HepG2 (cell line): ENCODE measurements around the gene CLIC4. TPM values are rescaled to one million over a fixed set of nuclear protein-coding genes. Genes with fewer than 3 reads are reported as not detected.

Experiments
- ATAD3A ChIP-seq: sonication (generic); formaldehyde crosslinking; IDR thresholded peaks from 2 replicates; pipeline ENCODE4 v1.4.0; 2020; ENCODE audit warnings: missing genetic modification reagents
- BHLHE40 ChIP-seq: IDR thresholded peaks from 2 replicates; pipeline ENCODE4 v1.6.1; 2011; ENCODE audit warnings: low read length, improper control_type of control experiment
- CERS6 ChIP-seq: sonication (generic); formaldehyde crosslinking; IDR thresholded peaks from 2 replicates; pipeline ENCODE4 v1.5.0; 2020; ENCODE audit warnings: missing genetic modification reagents
- CREB1 ChIP-seq, 2 experiments: fragments of 450-650 bp in 1 of 2; IDR thresholded peaks; 2 replicates each; pipeline ENCODE4 v1.6.1; 2016 to 2017; ENCODE audit warnings: control low read depth in 1 of 2, mild to moderate bottlenecking in 1 of 2, missing compliant biosample characterization in 1 of 2, missing genetic modification characterization in 1 of 2
- CREBL2 ChIP-seq: sonication (generic); formaldehyde crosslinking; IDR thresholded peaks from 2 replicates; pipeline ENCODE4 v1.8.1; 2023; ENCODE audit warnings: missing genetic modification reagents, mild to moderate bottlenecking, borderline replicate concordance
- FOXA3 ChIP-seq: IDR thresholded peaks from 2 replicates; pipeline ENCODE4 v1.6.1; 2016; ENCODE audit warnings: missing genetic modification reagents, missing compliant biosample characterization
- GABPB1 ChIP-seq: IDR thresholded peaks from 2 replicates; pipeline ENCODE4 v1.6.1; 2016; ENCODE audit warnings: mild to moderate bottlenecking, missing genetic modification reagents, moderate library complexity, missing compliant biosample characterization
- JUNB ChIP-seq: sonication (generic); formaldehyde crosslinking; IDR thresholded peaks from 2 replicates; pipeline ENCODE4 v1.8.0; 2022; ENCODE audit warnings: missing genetic modification reagents, mild to moderate bottlenecking, borderline replicate concordance
- KAT8 ChIP-seq: IDR thresholded peaks from 2 replicates; pipeline ENCODE4 v1.6.1; 2016; ENCODE audit warnings: missing genetic modification reagents, missing compliant biosample characterization
- KDM5A ChIP-seq: fragments of 200-600 bp; sonication (generic); IDR thresholded peaks from 2 replicates; pipeline ENCODE4 v1.7.0; 2018; ENCODE audit warnings: antibody characterized with exemption, mild to moderate bottlenecking, low read length, borderline replicate concordance
- MYC ChIP-seq: sonication (generic); formaldehyde crosslinking; IDR thresholded peaks from 2 replicates; pipeline ENCODE4 v1.9.0; 2021; ENCODE audit warnings: missing genetic modification reagents, borderline replicate concordance
- MZF1 ChIP-seq: sonication (generic); formaldehyde crosslinking; IDR thresholded peaks from 2 replicates; pipeline ENCODE4 v1.8.1; 2023; ENCODE audit warnings: mild to moderate bottlenecking, missing genetic modification reagents, borderline replicate concordance
- NFE2L1 ChIP-seq: sonication (generic); formaldehyde crosslinking; IDR thresholded peaks from 2 replicates; pipeline ENCODE4 v1.4.0; 2020; ENCODE audit warnings: missing genetic modification reagents, mild to moderate bottlenecking, borderline replicate concordance
- NKX3-1 ChIP-seq: sonication (generic); formaldehyde crosslinking; IDR thresholded peaks from 2 replicates; pipeline ENCODE4 v1.5.0; 2020; ENCODE audit warnings: missing genetic modification reagents
- PAWR ChIP-seq: sonication (generic); formaldehyde crosslinking; IDR thresholded peaks from 2 replicates; pipeline ENCODE4 v1.4.0; 2020; ENCODE audit warnings: missing genetic modification reagents, mild to moderate bottlenecking, borderline replicate concordance
- RAD51 ChIP-seq: fragments of 450-650 bp; IDR thresholded peaks from 2 replicates; pipeline ENCODE4 v1.6.1; 2016; ENCODE audit warnings: borderline replicate concordance
- SMC3 ChIP-seq: IDR thresholded peaks from 2 replicates; pipeline ENCODE4 v1.6.1; 2011; ENCODE audit warnings: low read length, improper control_type of control experiment
- TEAD3 ChIP-seq: optimal IDR thresholded peaks from 2 replicates; pipeline ENCODE3; 2016; ENCODE audit warnings: borderline replicate concordance
- ZFAT ChIP-seq: sonication (generic); formaldehyde crosslinking; conservative IDR thresholded peaks from 2 replicates; pipeline ENCODE4 v1.8.1; 2023; ENCODE audit warnings: missing genetic modification reagents, inconsistent platforms
- ZNF326 ChIP-seq: sonication (generic); formaldehyde crosslinking; IDR thresholded peaks from 2 replicates; pipeline ENCODE4 v1.4.0; 2020; ENCODE audit warnings: missing genetic modification reagents, borderline replicate concordance
- ZNF343 ChIP-seq: sonication (generic); formaldehyde crosslinking; IDR thresholded peaks from 2 replicates; pipeline ENCODE4 v1.4.0; 2020; ENCODE audit warnings: mild to moderate bottlenecking, missing genetic modification reagents
- ZNF451 ChIP-seq: sonication (generic); formaldehyde crosslinking; IDR thresholded peaks from 2 replicates; pipeline ENCODE4 v1.5.0; 2020; ENCODE audit warnings: mild to moderate bottlenecking, missing genetic modification reagents
- ZNF549 ChIP-seq: sonication (generic); formaldehyde crosslinking; IDR thresholded peaks from 2 replicates; pipeline ENCODE4 v1.5.0; 2020; ENCODE audit warnings: missing genetic modification reagents
- ZNF550 ChIP-seq: sonication (generic); formaldehyde crosslinking; IDR thresholded peaks from 2 replicates; pipeline ENCODE4 v1.4.0; 2020; ENCODE audit warnings: mild to moderate bottlenecking, missing genetic modification reagents, borderline replicate concordance
- ZNF577 ChIP-seq: sonication (generic); formaldehyde crosslinking; IDR thresholded peaks from 2 replicates; pipeline ENCODE4 v1.4.0; 2020; ENCODE audit warnings: mild to moderate bottlenecking, low read depth, missing genetic modification reagents, borderline replicate concordance
- ZNF678 ChIP-seq: sonication (generic); formaldehyde crosslinking; IDR thresholded peaks from 2 replicates; pipeline ENCODE4 v1.4.0; 2020; ENCODE audit warnings: mild to moderate bottlenecking, missing genetic modification reagents
- ZNF772 ChIP-seq: sonication (generic); formaldehyde crosslinking; IDR thresholded peaks from 2 replicates; pipeline ENCODE4 v1.5.0; 2020; ENCODE audit warnings: mild to moderate bottlenecking, missing genetic modification reagents
- ZNF788 ChIP-seq: sonication (generic); formaldehyde crosslinking; IDR thresholded peaks from 2 replicates; pipeline ENCODE4 v1.5.0; 2020; ENCODE audit warnings: mild to moderate bottlenecking, missing genetic modification reagents, borderline replicate concordance
- ZSCAN31 ChIP-seq: sonication (generic); formaldehyde crosslinking; IDR thresholded peaks from 2 replicates; pipeline ENCODE4 v1.5.0; 2020; ENCODE audit warnings: low read depth, mild to moderate bottlenecking, missing genetic modification reagents
- polyA plus RNA-seq, 8 experiments: library from polyadenylated mRNA; depleted of rRNA in 3 of 8; stranded (reverse) in 7 of 8; unstranded in 1 of 8; fragments of >200 nt; fragmentation: Illumina TruSeq in 4 of 8; extraction: Trizol in 4 of 8; gene quantifications; 2 replicates each; pipeline versions ENCODE4 v1.2.1 to v1.2.3, GENCODE V29; 2011 to 2016; ENCODE audit warnings: low read depth in 4 of 8, missing spikeins in 1 of 8, mixed read lengths in 1 of 8; ENCODE audit not compliant: insufficient read depth in 1 of 8
- total RNA-seq, 5 experiments: library from RNA; depleted of rRNA; stranded (reverse); fragments of >200 nt; fragmentation: Illumina TruSeq; extraction: Trizol; gene quantifications; 2 replicates each; pipeline ENCODE4 v1.2.3, GENCODE V29; 2016; ENCODE audit warnings: low read depth in 1 of 5
- TF ChIP-seq, protein P1 (sequence below): sonication (generic); formaldehyde crosslinking; IDR thresholded peaks from 2 replicates; pipeline ENCODE4 v1.5.0; 2020; ENCODE audit warnings: missing genetic modification reagents

CLIC4 gene
- total and polyA plus RNA-seq, 2 of the 13 experiments (the other 11 are each of a cell fraction or from before 2014, with no cell fraction given): 23.3 to 77.4 TPM

- no peak for TF ChIP-seq CREB1 (IDR thresholded peaks at IDR 0.05)
- peak; percentile 75 for TF ChIP-seq CREB1 (CRISPR knock-in tag; IDR thresholded peaks at IDR 0.05)
- peak; percentile 64 for TF ChIP-seq ZSCAN31 (CRISPR knock-in tag)
- no peak for TF ChIP-seq ZNF550
- no peak for TF ChIP-seq ZNF678 (CRISPR knock-in tag)
- no peak for TF ChIP-seq CERS6
- no peak for TF ChIP-seq RAD51
- TF ChIP-seq ZNF577: no peak
- TF ChIP-seq NFE2L1 (CRISPR knock-in tag): no peak
- no peak for TF ChIP-seq ZNF326
- no peak for TF ChIP-seq BHLHE40
- TF ChIP-seq ZNF788 (CRISPR knock-in tag): peak; percentile 82; the same call in 1 of the 2 replicates
- no peak for TF ChIP-seq KDM5A
- TF ChIP-seq MZF1 (CRISPR knock-in tag): no peak
- no peak for TF ChIP-seq PAWR (CRISPR knock-in tag)
- TF ChIP-seq ZNF451 (CRISPR knock-in tag): no peak
- no peak for TF ChIP-seq MYC (CRISPR knock-in tag)
- TF ChIP-seq ZNF549 (CRISPR knock-in tag): no peak
- no peak for TF ChIP-seq GABPB1
- TF ChIP-seq FOXA3 (CRISPR knock-in tag): peak; percentile 62
- no peak for TF ChIP-seq NKX3-1 (CRISPR knock-in tag)
- TF ChIP-seq TEAD3: peak; percentile 11
- TF ChIP-seq CREBL2 (CRISPR knock-in tag): no peak
- TF ChIP-seq KAT8 (CRISPR knock-in tag): peak; percentile 69; the same call in 1 of the 2 replicates
- no peak for TF ChIP-seq ZFAT (CRISPR knock-in tag)
- TF ChIP-seq JUNB (CRISPR knock-in tag): no peak
- TF ChIP-seq ZNF772 (CRISPR knock-in tag): peak; percentile 85
- 0 out of 2 replicates have a peak, but pooled peaks have one; percentile 67 for TF ChIP-seq ZNF343 (CRISPR knock-in tag)
- TF ChIP-seq SMC3: peak; percentile 14; the same call in 1 of the 2 replicates
- no peak for TF ChIP-seq ATAD3A (CRISPR knock-in tag)
- TF ChIP-seq, protein P1, sequence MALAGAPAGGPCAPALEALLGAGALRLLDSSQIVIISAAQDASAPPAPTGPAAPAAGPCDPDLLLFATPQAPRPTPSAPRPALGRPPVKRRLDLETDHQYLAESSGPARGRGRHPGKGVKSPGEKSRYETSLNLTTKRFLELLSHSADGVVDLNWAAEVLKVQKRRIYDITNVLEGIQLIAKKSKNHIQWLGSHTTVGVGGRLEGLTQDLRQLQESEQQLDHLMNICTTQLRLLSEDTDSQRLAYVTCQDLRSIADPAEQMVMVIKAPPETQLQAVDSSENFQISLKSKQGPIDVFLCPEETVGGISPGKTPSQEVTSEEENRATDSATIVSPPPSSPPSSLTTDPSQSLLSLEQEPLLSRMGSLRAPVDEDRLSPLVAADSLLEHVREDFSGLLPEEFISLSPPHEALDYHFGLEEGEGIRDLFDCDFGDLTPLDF (CRISPR knock-in tag): no peak; the same call in 1 of the 2 replicates
These were observed 39.8 kb upstream of the CLIC4 start (continued) for GRCh38 chr1:24705260-24706073.
